K562 (cell line): Measurements from ENCODE around the gene TMED4. TPM values are rescaled to one million over a fixed set of nuclear protein-coding genes. Genes with fewer than 3 reads are reported as not detected.
A peak's percentile ranks its signal among the peaks of the same experiment; 100 is the strongest.

ENCODE experiments used
- CBX3 ChIP-seq, 2 experiments: IDR thresholded peaks; 1 replicate in 1 of 2; 2 replicates in 1 of 2; pipeline ENCODE4 v1.6.1; 2012; ENCODE audit warnings: inconsistent platforms in 2 of 2, low read length in 2 of 2, borderline replicate concordance in 1 of 2, control low read depth in 1 of 2
- CHAMP1 ChIP-seq: fragments of 450-650 bp; IDR thresholded peaks from 2 replicates; pipeline ENCODE4 v1.6.1; 2016; ENCODE audit warnings: mild to moderate bottlenecking
- CHD4 ChIP-seq: fragments of 200-600 bp; sonication (generic); IDR thresholded peaks from 3 replicates; pipeline ENCODE4 v1.6.1; 2012; ENCODE audit warnings: low read depth, mild to moderate bottlenecking, mixed read lengths, low read length, inconsistent platforms; ENCODE audit not compliant: insufficient read depth, insufficient replicate concordance, poor library complexity, severe bottlenecking
- E2F3 ChIP-seq: fragments of 250-450 bp; sonication (Bioruptor Pico); IDR thresholded peaks from 2 replicates; pipeline ENCODE4 v1.4.0; 2020; ENCODE audit warnings: mild to moderate bottlenecking
- LEF1 ChIP-seq: fragments of 450-650 bp; IDR thresholded peaks from 2 replicates; pipeline ENCODE4 v1.6.1; 2016; ENCODE audit warnings: mild to moderate bottlenecking
- NKRF ChIP-seq: fragments of 450-650 bp; IDR thresholded peaks from 2 replicates; pipeline ENCODE4 v1.6.1; 2016; ENCODE audit warnings: borderline replicate concordance
- NR2C2 ChIP-seq, 2 experiments: fragments of 200-800 bp in 1 of 2; sonication (Bioruptor generic) in 1 of 2; sonication (generic) in 1 of 2; formaldehyde crosslinking in 1 of 2; IDR thresholded peaks; 2 replicates each; pipeline versions ENCODE4 v1.6.1 to v1.8.0; 2016 to 2022; ENCODE audit warnings: mild to moderate bottlenecking in 1 of 2, missing compliant biosample characterization in 1 of 2, missing genetic modification characterization in 1 of 2, missing genetic modification reagents in 1 of 2
- PHF21A ChIP-seq: fragments of 450-650 bp; IDR thresholded peaks from 2 replicates; pipeline ENCODE4 v1.6.1; 2017; ENCODE audit warnings: low read depth, borderline replicate concordance
- RAD21 ChIP-seq, 2 experiments: fragments of 250-450 bp in 1 of 2; fragments of 450-650 bp in 1 of 2; sonication (Bioruptor Pico) in 1 of 2; formaldehyde crosslinking in 1 of 2; IDR thresholded peaks in 1 of 2; conservative IDR thresholded peaks in 1 of 2; 2 replicates each; pipeline versions ENCODE4 v1.4.0 to v1.8.0; 2020 to 2022; ENCODE audit warnings: mild to moderate bottlenecking in 2 of 2, moderate library complexity in 1 of 2
- RAD51 ChIP-seq: fragments of 450-650 bp; IDR thresholded peaks from 2 replicates; pipeline ENCODE4 v1.7.1; 2016; ENCODE audit warnings: low read depth, mild to moderate bottlenecking, borderline replicate concordance
- TFAM ChIP-seq: fragments of 250-450 bp; sonication (Bioruptor Pico); conservative IDR thresholded peaks from 2 replicates; pipeline ENCODE4 v1.5.0; 2021; ENCODE audit warnings: mild to moderate bottlenecking, moderate library complexity
- THRA ChIP-seq: fragments of 450-650 bp; IDR thresholded peaks from 2 replicates; pipeline ENCODE4 v1.6.1; 2017; ENCODE audit warnings: mild to moderate bottlenecking, moderate library complexity
- VEZF1 ChIP-seq: fragments of 200-800 bp; sonication (Bioruptor generic); IDR thresholded peaks from 2 replicates; pipeline ENCODE4 v1.6.1; 2017; ENCODE audit warnings: missing genetic modification characterization, missing compliant biosample characterization
- ZBTB12 ChIP-seq: fragments of 250-450 bp; sonication (Bioruptor Pico); IDR thresholded peaks from 2 replicates; pipeline ENCODE4 v1.4.0; 2020
- ZBTB17 ChIP-seq: fragments of 450-650 bp; formaldehyde crosslinking; IDR thresholded peaks from 2 replicates; pipeline ENCODE4 v1.4.0; 2020; ENCODE audit warnings: mild to moderate bottlenecking
- ZKSCAN8 ChIP-seq: fragments of 200-800 bp; sonication (Bioruptor generic); IDR thresholded peaks from 2 replicates; pipeline ENCODE4 v1.6.1; 2016; ENCODE audit warnings: missing genetic modification characterization, missing compliant biosample characterization
- ZNF766 ChIP-seq: fragments of 200-800 bp; sonication (Bioruptor generic); conservative IDR thresholded peaks from 2 replicates; pipeline ENCODE4 v1.6.1; 2016; ENCODE audit warnings: missing genetic modification characterization, missing compliant biosample characterization
- polyA plus RNA-seq, 8 experiments: library from polyadenylated mRNA; depleted of rRNA in 4 of 8; stranded (reverse) in 5 of 8; unstranded in 3 of 8; fragments of >200 nt; fragmentation: Nextera tagmentation in 2 of 8; fragmentation: Illumina TruSeq in 1 of 8; extraction: Ambion mirVana in 2 of 8; extraction: Trizol in 1 of 8; gene quantifications; 2 replicates each; pipeline versions ENCODE4 v1.2.1 to v1.2.3, GENCODE V29; 2011 to 2014; ENCODE audit warnings: inconsistent platforms in 1 of 8, missing spikeins in 1 of 8
- total RNA-seq, 7 experiments: library from RNA; depleted of rRNA in 6 of 7; stranded (reverse); fragments of >200 nt in 6 of 7; fragmentation: Illumina TruSeq in 2 of 7; extraction: Trizol in 2 of 7; gene quantifications; 2 replicates each; pipeline versions ENCODE4 v1.2.1 to v1.2.3, GENCODE V29; 2011 to 2021; ENCODE audit warnings: low replicate concordance in 1 of 7

The TMED4 gene
- total and polyA plus RNA-seq, 9 of the 15 experiments (the other 6 are each of a cell fraction or from before 2014, with no cell fraction given) = 20.3 to 64.0 (median 42.1) TPM

GRCh38 chr7:44606341-44607140 is 24.5 kb upstream of the TMED4 start, which contains the start of gene OGDH (continued):
- TF ChIP-seq THRA (no peak), ZBTB12 (CRISPR knock-in tag) (peak; percentile 97), CHD4 (no peak), RAD51 (peak; percentile 93), PHF21A (no peak), CHAMP1 (no peak), NR2C2 (CRISPR knock-in tag; IDR thresholded peaks at IDR 0.05) (no peak; the same call in 1 of the 2 replicates), NR2C2 (tag; IDR thresholded peaks at IDR 0.05) (peak; percentile 96), VEZF1 (CRISPR knock-in tag) (peak; percentile 94), RAD21 (CRISPR knock-in tag; conservative IDR thresholded peaks at IDR 0.05 in 1 of 2, IDR thresholded peaks at IDR 0.05 in 1 of 2) (no peak), NKRF (peak; percentile 99), TFAM (CRISPR knock-in tag) (no peak), ZNF766 (CRISPR knock-in tag) (no peak), ZKSCAN8 (no peak; the same call in 1 of the 2 replicates), CBX3 (IDR thresholded peaks at IDR 0.05; ENCODE audit: borderline replicate concordance in 1 of 2, low read length in 2 of 2) (0 out of 3 replicates have a peak, but pooled peaks of 1 of the 2 experiments have one; percentile 36), ZBTB17 (CRISPR knock-in tag) (peak; percentile 80), E2F3 (peak; percentile 46; the same call in 1 of the 2 replicates), LEF1 (no peak)
